Choroid plexus epithelial cell (primary cell): ENCODE results near the gene MYBPC3.

Experiments
- DNase-seq: peaks from one replicate; pipeline ENCODE4 v3.0.0-alpha.2; 2010; ENCODE audit warnings: low read depth
- H3K4me3 ChIP-seq: 2 replicates; pipeline ENCODE4 v1.5.1; 2011; ENCODE audit warnings: low read depth, mild to moderate bottlenecking, control low read depth, low read length, moderate library complexity
- CTCF ChIP-seq: conservative IDR thresholded peaks from 2 replicates; pipeline ENCODE4 v1.5.1; 2011; ENCODE audit warnings: low read depth, mild to moderate bottlenecking, control low read depth, inconsistent platforms, low read length, moderate library complexity

MYBPC3 gene

GRCh38 chr11:47358731-47359051 is 6.2 kb upstream of the MYBPC3 start:
- no peak for TF ChIP-seq CTCF
- no peak for DNase-seq
- H3K4me3 ChIP-seq: no peak overlapping the region

- no peak for TF ChIP-seq CTCF
- H3K4me3 ChIP-seq: no peak overlapping the region
- no peak for DNase-seq
Measured at GRCh38 chr11:47357985-47358730, 5.7 kb upstream of the MYBPC3 start.

- no peak overlapping the region for H3K4me3 ChIP-seq
- no peak for TF ChIP-seq CTCF
- no peak for DNase-seq
Measured at GRCh38 chr11:47356998-47357329, 4.5 kb upstream of the MYBPC3 start.

- no peak for DNase-seq
- no peak for TF ChIP-seq CTCF
- no peak overlapping the region for H3K4me3 ChIP-seq
Measured at GRCh38 chr11:47356129-47356997, 3.9 kb upstream of the MYBPC3 start.

- DNase-seq: peak; percentile 94
- TF ChIP-seq CTCF: peak; percentile 98
- peak overlapping the region; percentile 41 for H3K4me3 ChIP-seq
Measured at GRCh38 chr11:47355283-47356128, 3.0 kb upstream of the MYBPC3 start.

- no peak for TF ChIP-seq CTCF
- peak; percentile 17 for DNase-seq
- peak overlapping the region; percentile 41 for H3K4me3 ChIP-seq
Measured at GRCh38 chr11:47354913-47355282, 2.4 kb upstream of the MYBPC3 start.
